ENCODE data around the gene FKBP5. TPM values are rescaled to one million over a fixed set of nuclear protein-coding genes. Genes with fewer than 3 reads are reported as not detected.
A peak's percentile ranks its signal among the peaks of the same experiment; 100 is the strongest.

The FKBP5 gene
- total and polyA plus RNA-seq, 9 of the 15 experiments (the other 6 are each of a cell fraction or from before 2014, with no cell fraction given), result 32.7 to 151 (median 75.0) TPM

DNA sequence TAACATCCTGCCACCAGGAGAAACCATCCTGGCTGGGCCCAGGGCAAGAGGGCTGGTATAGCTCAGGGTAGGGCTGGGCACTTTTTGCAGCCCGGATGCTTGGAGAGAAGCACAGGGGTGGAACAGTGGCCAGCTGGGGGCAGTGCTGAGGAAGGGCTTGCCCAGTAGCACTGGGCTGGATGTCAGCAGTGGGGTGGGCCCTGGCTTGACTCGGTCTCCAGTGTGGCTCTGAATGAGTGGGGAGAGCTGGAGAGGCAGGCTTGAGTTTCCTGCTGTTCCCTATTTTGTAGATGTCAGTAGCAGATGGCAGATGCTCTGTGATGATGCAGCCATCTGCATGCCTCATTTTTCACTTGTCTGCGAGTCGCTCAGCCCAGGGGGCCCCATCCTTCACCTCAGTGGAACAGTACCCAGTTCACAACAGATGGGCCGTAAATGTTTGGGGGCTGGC, 119.7 kb downstream of the FKBP5 start:
- Histone ChIP-seq H3K27me3 (ENCODE audit: control insufficient read depth in 2 of 2, insufficient read depth in 2 of 2, low read length in 2 of 2) (peaks cover 15% of the 10 kb centered on the region in 2 experiments; a peak in 4 of 5 replicates), H3K9me3 (replicated peaks; ENCODE audit: control insufficient read depth, insufficient read depth, low read depth, low read length) (peaks cover 7% of the 10 kb centered on the region; the same call in 1 of the 2 replicates), H3K9ac (ENCODE audit: insufficient read depth in 1 of 2, low read depth in 2 of 2, low read length in 2 of 2) (no peak overlapping the region), H3K79me2 (ENCODE audit: control insufficient read depth, insufficient read depth, low read length) (no peaks in the 10 kb centered on the region), H3K4me3 (no peak overlapping the region), H2AFZ (ENCODE audit: low read depth, low read length) (no peak overlapping the region), H4K20me1 (replicated peaks; ENCODE audit: control insufficient read depth, insufficient read depth, low read length) (no peaks in the 10 kb centered on the region), H3K27ac (ENCODE audit: extremely low read depth, low read depth, low read length) (no peak overlapping the region), H3K4me1 (replicated peaks in 1 of 2; ENCODE audit: control insufficient read depth in 2 of 2, insufficient read depth in 2 of 2, low read length in 2 of 2) (no peaks in the 10 kb centered on the region; a peak in 2 of 5 replicates), H3K36me3 (ENCODE audit: control insufficient read depth, insufficient read depth, low read length) (peaks cover 12% of the 10 kb centered on the region; the same call in 2 of the 3 replicates), H3K9me1 (ENCODE audit: control insufficient read depth, insufficient read depth, low read length) (no peaks in the 10 kb centered on the region), H3K4me2 (ENCODE audit: insufficient read depth, low read length) (no peak overlapping the region)
- ATAC-seq (peak; percentile 90), FAIRE-seq (no peak), DNase-seq (ENCODE audit: extremely low read depth in 1 of 4, low spot score in 3 of 4) (peak in 2 of 4 experiments; percentile 48 to 54)
- ChIA-PET POLR2A (interaction anchor here (0.8 to 1.8 kb wide), 6 partner anchors 9 to 49 kb away, joined by 3 to 6 read pairs (median 3); no protein-coding TSS in a partner anchor), CTCF (ENCODE audit: low intra/inter-chr PET ratio) (interaction anchor here (0.6 to 1.0 kb wide), 3 partner anchors 9 to 168 kb away, joined by 3 to 6 read pairs (median 4); no protein-coding TSS in a partner anchor)
- BruUV-seq (replicated peaks), result no TSS peak
- WGBS (ENCODE audit: insufficient coverage, low coverage, missing lambda C conversion rate), result 55% methylated on average over 5 of the region's 5 CpGs
- TF ChIP-seq RAD21 (CRISPR knock-in tag; conservative IDR thresholded peaks at IDR 0.05 in 1 of 2, IDR thresholded peaks at IDR 0.05 in 1 of 2) (peak in 1 of 2 experiments; percentile 48; a peak in 2 of 4 replicates), SETDB1 (IDR thresholded peaks at IDR 0.05; ENCODE audit: low read length) (no peak), SMC3 (conservative IDR thresholded peaks at IDR 0.05; ENCODE audit: insufficient read depth, low read depth, low read length) (peak; percentile 49), POLR2G (IDR thresholded peaks at IDR 0.05; ENCODE audit: low read depth, low read length) (peak; percentile 57), POLR2A (conservative IDR thresholded peaks at IDR 0.05) (0 out of 2 replicates have a peak, but pooled peaks have one; percentile 8)
- TF ChIP-seq, protein P1, sequence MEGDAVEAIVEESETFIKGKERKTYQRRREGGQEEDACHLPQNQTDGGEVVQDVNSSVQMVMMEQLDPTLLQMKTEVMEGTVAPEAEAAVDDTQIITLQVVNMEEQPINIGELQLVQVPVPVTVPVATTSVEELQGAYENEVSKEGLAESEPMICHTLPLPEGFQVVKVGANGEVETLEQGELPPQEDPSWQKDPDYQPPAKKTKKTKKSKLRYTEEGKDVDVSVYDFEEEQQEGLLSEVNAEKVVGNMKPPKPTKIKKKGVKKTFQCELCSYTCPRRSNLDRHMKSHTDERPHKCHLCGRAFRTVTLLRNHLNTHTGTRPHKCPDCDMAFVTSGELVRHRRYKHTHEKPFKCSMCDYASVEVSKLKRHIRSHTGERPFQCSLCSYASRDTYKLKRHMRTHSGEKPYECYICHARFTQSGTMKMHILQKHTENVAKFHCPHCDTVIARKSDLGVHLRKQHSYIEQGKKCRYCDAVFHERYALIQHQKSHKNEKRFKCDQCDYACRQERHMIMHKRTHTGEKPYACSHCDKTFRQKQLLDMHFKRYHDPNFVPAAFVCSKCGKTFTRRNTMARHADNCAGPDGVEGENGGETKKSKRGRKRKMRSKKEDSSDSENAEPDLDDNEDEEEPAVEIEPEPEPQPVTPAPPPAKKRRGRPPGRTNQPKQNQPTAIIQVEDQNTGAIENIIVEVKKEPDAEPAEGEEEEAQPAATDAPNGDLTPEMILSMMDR (IDR thresholded peaks at IDR 0.05 in 2 of 3, conservative IDR thresholded peaks at IDR 0.05 in 1 of 3; ENCODE audit: insufficient read depth in 2 of 3, low read depth in 1 of 3, low read length in 3 of 3), result peak; percentile 57 to 70 (median 58)
- intact Hi-C loops (cut with micrococcal nuclease), result no loop called here
- in situ Hi-C loops (cut with MboI), result no loop called here
